GM21825 (cell line): ENCODE results near the gene GDPD5.

ENCODE experiments used
- ATAC-seq: cut with Tn5 transposase; IDR thresholded peaks from one replicate; pipeline ENCODE4 v1.9.1; 2021; ENCODE audit warnings: mild to moderate bottlenecking, moderate library complexity; ENCODE audit not compliant: unreplicated experiment

GDPD5 gene

GRCh38 chr11:75536786-75537641 is 11.3 kb upstream of the GDPD5 start:
- peak; percentile 61 for ATAC-seq

- no peak for ATAC-seq
Measured at GRCh38 chr11:75535071-75535470, 9.3 kb upstream of the GDPD5 start.

- no peak for ATAC-seq
Measured at GRCh38 chr11:75534259-75535069, 8.7 kb upstream of the GDPD5 start.

- no peak for ATAC-seq
Measured at GRCh38 chr11:75533896-75534258, 8.1 kb upstream of the GDPD5 start.

GRCh38 chr11:75532200-75533048 is 6.7 kb upstream of the GDPD5 start:
- no peak for ATAC-seq

GRCh38 chr11:75531325-75531724 is 5.6 kb upstream of the GDPD5 start:
- ATAC-seq: no peak

- no peak for ATAC-seq
Measured at GRCh38 chr11:75530577-75530976, 4.8 kb upstream of the GDPD5 start.

GRCh38 chr11:75527938-75528735 is 2.4 kb upstream of the GDPD5 start:
- ATAC-seq: no peak

GRCh38 chr11:75527130-75527529 is 1.4 kb upstream of the GDPD5 start:
- no peak for ATAC-seq

GRCh38 chr11:75526192-75526541 is 426 bp upstream of the GDPD5 start:
- no peak for ATAC-seq

GRCh38 chr11:75524665-75525432 is 892 bp downstream of the GDPD5 start:
- ATAC-seq: peak; percentile 3

GRCh38 chr11:75523811-75524664 is 1.7 kb downstream of the GDPD5 start:
- ATAC-seq: no peak

- no peak for ATAC-seq
Measured at GRCh38 chr11:75523189-75523588, 2.6 kb downstream of the GDPD5 start.

- no peak for ATAC-seq
Measured at GRCh38 chr11:75522286-75523044, 3.3 kb downstream of the GDPD5 start.

GRCh38 chr11:75520688-75521087 is 5.1 kb downstream of the GDPD5 start:
- ATAC-seq: no peak

GRCh38 chr11:75518771-75519653 is 6.7 kb downstream of the GDPD5 start:
- ATAC-seq: no peak

GRCh38 chr11:75518204-75518549 is 7.6 kb downstream of the GDPD5 start:
- no peak for ATAC-seq
